IPS DF 6.9 (cell line): Measurements from ENCODE around the gene CNOT11.

Experiments
- DNase-seq: peaks from one replicate; pipeline ENCODE4 v3.0.0-alpha.2; 2013; ENCODE audit warnings: low read depth, low spot score
- H3K27ac ChIP-seq: one replicate; pipeline ENCODE4 v1.5.1; 2013; ENCODE audit warnings: low read length, control low read depth
- H3K27me3 ChIP-seq: 2 replicates; pipeline ENCODE4 v1.6.1; 2013; ENCODE audit warnings: mild to moderate bottlenecking, low read length; ENCODE audit not compliant: control insufficient read depth, insufficient read depth
- H3K36me3 ChIP-seq: 2 replicates; pipeline ENCODE4 v1.6.1; 2013; ENCODE audit warnings: low read length; ENCODE audit not compliant: control insufficient read depth, insufficient read depth
- H3K4me1 ChIP-seq: 2 replicates; pipeline ENCODE4 v1.6.1; 2013; ENCODE audit warnings: low read length; ENCODE audit not compliant: control insufficient read depth, insufficient read depth
- H3K4me3 ChIP-seq: 2 replicates; pipeline ENCODE4 v1.5.1; 2013; ENCODE audit warnings: mild to moderate bottlenecking, low read length
- H3K9me3 ChIP-seq: 2 replicates; pipeline ENCODE4 v1.6.1; 2013; ENCODE audit warnings: low read length, inconsistent platforms; ENCODE audit not compliant: control insufficient read depth, insufficient read depth
- WGBS: extraction: QIAGEN DNeasy Blood & Tissue Kit; methylation state at CpG from one replicate; pipeline ENCODE4 v1.1.7; 2013; ENCODE audit warnings: mixed read lengths, missing lambda C conversion rate; ENCODE audit not compliant: insufficient read length, insufficient coverage; 5-methylcytosine and 5-hydroxymethylcytosine counted together

CNOT11 gene

GRCh38 chr2:101258804-101259203 is 6.1 kb downstream of the CNOT11 start:
- H3K4me3 ChIP-seq = no peak overlapping the region
- H3K9me3 ChIP-seq = no peaks in the 10 kb centered on the region
- H3K36me3 ChIP-seq = peaks cover 3% of the 10 kb centered on the region; the same call in 1 of the 2 replicates
- no peaks in the 10 kb centered on the region for H3K27me3 ChIP-seq
- no CpG with 5 or more reads among the region's 8 CpGs for WGBS
- H3K4me1 ChIP-seq = peaks cover 4% of the 10 kb centered on the region
- H3K27ac ChIP-seq = no peak overlapping the region
- no peak for DNase-seq

DNA sequence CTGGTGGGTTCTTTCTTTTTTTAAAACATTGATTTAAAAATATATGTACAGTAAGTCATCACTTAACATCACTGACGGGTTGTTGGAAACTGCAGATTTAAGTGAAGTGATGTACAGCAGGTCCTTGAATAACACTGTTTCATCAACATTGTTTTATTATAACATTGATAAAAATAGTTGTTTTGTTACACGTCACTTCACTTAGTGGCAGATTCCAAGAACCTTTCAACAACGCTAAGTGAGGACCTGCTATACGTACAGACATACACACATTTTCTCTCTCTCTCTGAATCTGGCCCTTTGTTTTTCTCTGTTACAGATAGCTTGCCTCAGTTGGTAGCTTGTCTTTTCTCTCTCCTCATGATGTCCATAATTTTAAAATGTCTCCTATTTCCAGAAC is 9.5 kb downstream of the CNOT11 start:
- Histone ChIP-seq H3K27ac (no peak overlapping the region), H3K36me3 (peaks cover 6% of the 10 kb centered on the region; the same call in 1 of the 2 replicates), H3K27me3 (no peaks in the 10 kb centered on the region), H3K4me1 (peaks cover 2% of the 10 kb centered on the region; the same call in 1 of the 2 replicates), H3K9me3 (no peaks in the 10 kb centered on the region), H3K4me3 (no peak overlapping the region)
- WGBS = no CpG with 5 or more reads among the region's 4 CpGs
- no peak for DNase-seq

- H3K27ac ChIP-seq = no peak overlapping the region
- H3K4me1 ChIP-seq = peaks cover 2% of the 10 kb centered on the region; the same call in 1 of the 2 replicates
- H3K4me3 ChIP-seq = no peak overlapping the region
- WGBS = no CpG with 5 or more reads among the region's 1 CpG
- peaks cover 6% of the 10 kb centered on the region; the same call in 1 of the 2 replicates for H3K36me3 ChIP-seq
- DNase-seq = no peak
- H3K27me3 ChIP-seq = no peaks in the 10 kb centered on the region
- H3K9me3 ChIP-seq = no peaks in the 10 kb centered on the region
Measured at GRCh38 chr2:101263377-101263800, 10.7 kb downstream of the CNOT11 start.

- DNase-seq = no peak
- H3K4me3 ChIP-seq = no peak overlapping the region
- no CpG with 5 or more reads among the region's 13 CpGs for WGBS
- no peak overlapping the region for H3K27ac ChIP-seq
- H3K36me3 ChIP-seq = peaks cover 6% of the 10 kb centered on the region; the same call in 1 of the 2 replicates
- no peaks in the 10 kb centered on the region for H3K27me3 ChIP-seq
- peaks cover 2% of the 10 kb centered on the region; the same call in 1 of the 2 replicates for H3K4me1 ChIP-seq
- no peaks in the 10 kb centered on the region for H3K9me3 ChIP-seq
Measured at GRCh38 chr2:101264360-101264939, 11.8 kb downstream of the CNOT11 start.

- no peaks in the 10 kb centered on the region for H3K27me3 ChIP-seq
- WGBS = no CpG with 5 or more reads among the region's 11 CpGs
- H3K36me3 ChIP-seq = peaks cover 8% of the 10 kb centered on the region; the same call in 1 of the 2 replicates
- H3K9me3 ChIP-seq = no peaks in the 10 kb centered on the region
- H3K4me3 ChIP-seq = no peak overlapping the region
- no peak for DNase-seq
- H3K4me1 ChIP-seq = peaks cover 2% of the 10 kb centered on the region; the same call in 1 of the 2 replicates
- H3K27ac ChIP-seq = no peak overlapping the region
Measured at GRCh38 chr2:101265893-101266499, 13.3 kb downstream of the CNOT11 start.

DNA sequence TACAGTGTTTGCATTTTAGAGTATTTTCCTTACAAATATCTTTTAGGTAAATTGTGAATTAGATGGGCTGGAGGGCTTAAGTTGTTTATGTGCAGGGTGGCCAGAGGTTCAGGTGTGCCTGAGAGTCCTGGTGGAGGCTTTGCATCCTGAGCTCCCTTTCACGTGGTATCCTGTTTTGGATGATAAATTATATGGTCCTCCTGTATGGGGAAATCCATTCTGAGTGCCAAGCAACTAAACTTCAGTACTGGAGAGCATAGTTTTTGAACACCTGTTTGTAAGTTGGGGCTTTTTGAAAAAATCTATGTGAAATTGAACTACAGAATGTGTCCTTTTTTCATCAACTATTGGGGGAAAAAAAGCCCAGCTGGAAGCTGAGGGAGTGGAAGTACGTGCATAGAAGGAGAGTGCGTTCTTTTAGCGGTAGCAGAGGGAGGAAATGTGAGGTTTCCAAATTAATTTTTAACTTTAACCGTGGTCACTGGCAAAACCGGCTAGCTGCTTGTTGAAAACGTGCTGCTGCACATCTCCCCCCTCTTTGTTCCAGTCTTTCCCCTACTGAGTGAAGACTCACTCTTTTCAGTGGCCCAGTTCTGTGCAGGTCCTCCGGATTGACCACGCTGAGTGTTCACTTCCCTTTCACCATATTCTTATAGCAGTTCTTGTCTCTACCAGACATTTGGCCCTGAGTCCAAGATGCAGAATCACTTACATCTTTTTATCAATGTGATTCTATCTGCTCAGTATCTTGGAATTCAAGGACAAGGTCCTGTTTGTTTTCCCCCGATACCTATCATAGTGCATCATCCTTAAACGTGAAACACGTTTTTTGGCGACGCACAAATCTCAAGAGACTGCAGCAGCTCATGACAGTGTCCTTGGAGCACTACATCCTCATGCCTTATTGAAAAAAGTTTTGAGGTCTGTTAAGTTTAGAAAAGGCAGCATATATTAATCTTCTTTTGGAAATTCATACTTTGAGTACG is 15.3 kb downstream of the CNOT11 start:
- Histone ChIP-seq H3K36me3 (peaks cover 10% of the 10 kb centered on the region; the same call in 1 of the 2 replicates), H3K27ac (no peak overlapping the region), H3K4me1 (peaks cover 2% of the 10 kb centered on the region; the same call in 1 of the 2 replicates), H3K27me3 (no peaks in the 10 kb centered on the region), H3K4me3 (no peak overlapping the region), H3K9me3 (no peaks in the 10 kb centered on the region)
- no peak for DNase-seq
- no CpG with 5 or more reads among the region's 15 CpGs for WGBS

GRCh38 chr2:101270700-101271259 is 18.1 kb downstream of the CNOT11 start:
- Histone ChIP-seq H3K4me3 (no peak overlapping the region), H3K27ac (no peak overlapping the region), H3K36me3 (peaks cover 9% of the 10 kb centered on the region; the same call in 1 of the 2 replicates), H3K9me3 (no peaks in the 10 kb centered on the region), H3K27me3 (no peaks in the 10 kb centered on the region), H3K4me1 (no peaks in the 10 kb centered on the region)
- no CpG with 5 or more reads among the region's 8 CpGs for WGBS
- no peak for DNase-seq

DNA sequence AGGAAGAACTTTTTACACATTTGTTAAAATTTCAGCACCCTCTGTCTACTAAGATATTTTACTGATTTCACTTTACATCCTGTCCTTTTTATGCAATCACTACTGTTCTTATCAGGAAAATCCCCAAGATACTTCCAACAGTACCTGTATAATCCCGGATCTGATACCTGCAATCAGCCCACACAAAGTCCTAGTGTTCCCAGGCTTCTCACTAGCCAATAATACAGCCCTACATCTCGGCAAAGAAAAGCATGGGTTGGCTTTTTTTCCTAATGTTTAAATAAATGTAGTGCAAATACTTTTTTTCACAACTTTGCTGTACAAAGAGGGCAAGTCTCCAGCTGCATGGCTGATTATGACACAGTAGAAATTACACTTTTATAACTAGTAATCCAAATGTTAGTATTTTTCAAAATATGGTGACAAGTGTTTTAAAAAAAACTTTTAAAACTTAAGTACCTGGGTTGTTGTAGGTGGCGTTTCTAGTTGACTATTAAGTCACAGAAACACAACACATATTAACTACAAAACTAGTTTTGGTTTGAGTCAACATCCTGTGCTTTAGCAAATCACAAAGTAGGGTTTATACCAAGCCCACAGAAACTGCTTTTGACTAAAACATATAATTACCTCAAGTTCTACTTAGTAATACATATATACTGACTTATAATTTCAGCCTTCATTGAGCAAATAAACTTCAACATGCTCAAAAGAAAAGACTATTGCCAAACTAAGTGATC is 19.5 kb downstream of the CNOT11 start:
- no peaks in the 10 kb centered on the region for H3K4me1 ChIP-seq
- H3K27ac ChIP-seq = no peak overlapping the region
- no CpG with 5 or more reads among the region's 3 CpGs for WGBS
- no peaks in the 10 kb centered on the region for H3K9me3 ChIP-seq
- H3K27me3 ChIP-seq = no peaks in the 10 kb centered on the region
- no peak overlapping the region for H3K4me3 ChIP-seq
- H3K36me3 ChIP-seq = peaks cover 9% of the 10 kb centered on the region; the same call in 1 of the 2 replicates
- no peak for DNase-seq

DNA sequence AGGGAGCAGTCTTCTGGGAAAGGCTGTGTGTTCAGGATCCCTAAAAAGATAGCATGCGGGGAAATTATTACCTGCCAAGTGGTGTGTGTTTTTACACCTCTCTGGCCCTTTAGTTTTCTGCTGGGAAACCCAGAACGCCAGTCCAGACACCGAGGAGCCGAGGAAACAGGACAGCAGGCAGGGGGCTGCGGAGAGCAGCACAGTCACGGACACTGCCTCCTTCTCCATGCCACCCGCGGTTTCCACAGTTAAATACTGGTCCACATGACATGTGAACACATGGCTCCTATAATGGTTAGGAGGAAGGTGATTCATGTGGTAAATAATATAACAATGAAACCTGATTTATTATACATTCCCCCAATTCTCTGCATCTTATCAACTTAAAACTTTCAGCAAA is 20.4 kb downstream of the CNOT11 start:
- Histone ChIP-seq H3K4me3 (no peak overlapping the region), H3K9me3 (no peaks in the 10 kb centered on the region), H3K4me1 (no peaks in the 10 kb centered on the region), H3K27me3 (no peaks in the 10 kb centered on the region), H3K27ac (no peak overlapping the region), H3K36me3 (peaks cover 9% of the 10 kb centered on the region; the same call in 1 of the 2 replicates)
- WGBS = no CpG with 5 or more reads among the region's 8 CpGs
- DNase-seq = no peak
